Colonic mucosa (tissue), 4 donors: Measurements from ENCODE around the gene AKAP6. TPM values are rescaled to one million over a fixed set of nuclear protein-coding genes. Genes with fewer than 3 reads are reported as not detected.

Experiments used
- DNase-seq: peaks from one replicate; pipeline ENCODE4 v3.0.0-alpha.2; 2020
- H3K27ac ChIP-seq: fragments of 200-600 bp; one replicate; pipeline ENCODE4 v1.8.0; 2021
- H3K27me3 ChIP-seq: fragments of 200-600 bp; one replicate; pipeline ENCODE4 v1.8.0; 2021
- H3K36me3 ChIP-seq: fragments of 200-600 bp; one replicate; pipeline ENCODE4 v1.8.0; 2021
- H3K4me1 ChIP-seq: fragments of 200-600 bp; one replicate; pipeline ENCODE4 v1.8.0; 2021; ENCODE audit warnings: mild to moderate bottlenecking
- H3K4me3 ChIP-seq: fragments of 200-600 bp; one replicate; pipeline ENCODE4 v1.8.0; 2021
- H3K9ac ChIP-seq, 2 donors: one replicate each; pipeline ENCODE4 v1.7.0; 2013; ENCODE audit warnings: control low read depth in 2 of 2, low read depth in 2 of 2, low read length in 2 of 2
- H3K9me3 ChIP-seq: fragments of 200-600 bp; one replicate; pipeline ENCODE4 v1.8.0; 2021
- CTCF ChIP-seq: fragments of 200-600 bp; IDR thresholded peaks from one replicate; pipeline ENCODE4 v1.8.0; 2022; ENCODE audit warnings: antibody characterized with exemption, mild to moderate bottlenecking
- intact Hi-C: fragments of 100-400 bp; cut with DNase I; formaldehyde crosslinking; loops from one replicate; pipeline ENCODE4 v1.14.1; 2022
- total RNA-seq, 2 donors: library from RNA; stranded (reverse); fragmentation: NEBNext Ultra II Directional in 1 of 2; extraction: Animal tissue kit (Norgen Biotek cat#: 25700) in 1 of 2; gene quantifications; one replicate each; pipeline ENCODE4 v1.2.1, GENCODE V29; 2021
- donor health status: healthy.
- donor health status: DM: no; HTN: no; CAD: no.
- donor health status: DM: no; HTN: no; CAD: no.

The AKAP6 gene
- total RNA-seq, 2 donors from 2014 or later: 1.3 to 10.3 TPM

- no peak overlapping the region for H3K4me3 ChIP-seq
- no peaks in the 10 kb centered on the region for H3K4me1 ChIP-seq
- no peak for DNase-seq
- TF ChIP-seq CTCF: no peak
- H3K36me3 ChIP-seq: no peaks in the 10 kb centered on the region
- no peaks in the 10 kb centered on the region for H3K27me3 ChIP-seq
- no peak overlapping the region for H3K27ac ChIP-seq
- H3K9ac ChIP-seq: no peak overlapping the region
- H3K9me3 ChIP-seq: no peaks in the 10 kb centered on the region
- intact Hi-C loops: loop anchor here (10.0 kb wide), 2 partner anchors 715 to 1075 kb away; no protein-coding TSS in a partner anchor
These were observed 390.5 kb downstream of the AKAP6 start for GRCh38 chr14:32719601-32720000.

- no peak for TF ChIP-seq CTCF
- Histone ChIP-seq H3K36me3 (no peaks in the 10 kb centered on the region), H3K9me3 (no peaks in the 10 kb centered on the region), H3K27me3 (no peaks in the 10 kb centered on the region), H3K9ac (no peak overlapping the region), H3K4me3 (no peak overlapping the region), H3K4me1 (no peaks in the 10 kb centered on the region), H3K27ac (no peak overlapping the region)
- intact Hi-C loops: no loop called here
- DNase-seq: no peak
These were observed 391.8 kb downstream of the AKAP6 start for GRCh38 chr14:32720927-32721326.

- Histone ChIP-seq H3K4me1 (no peaks in the 10 kb centered on the region), H3K9me3 (no peaks in the 10 kb centered on the region), H3K36me3 (no peaks in the 10 kb centered on the region), H3K27me3 (no peaks in the 10 kb centered on the region), H3K27ac (no peak overlapping the region), H3K9ac (no peak overlapping the region), H3K4me3 (no peak overlapping the region)
- TF ChIP-seq CTCF: no peak
- intact Hi-C loops: no loop called here
- no peak for DNase-seq
These were observed 393.6 kb downstream of the AKAP6 start for GRCh38 chr14:32722631-32723183.

- H3K9ac ChIP-seq: no peak overlapping the region
- H3K27ac ChIP-seq: no peak overlapping the region
- no peaks in the 10 kb centered on the region for H3K36me3 ChIP-seq
- H3K9me3 ChIP-seq: no peaks in the 10 kb centered on the region
- H3K27me3 ChIP-seq: no peaks in the 10 kb centered on the region
- no peak for DNase-seq
- intact Hi-C loops: no loop called here
- TF ChIP-seq CTCF: no peak
- H3K4me3 ChIP-seq: no peak overlapping the region
- H3K4me1 ChIP-seq: no peaks in the 10 kb centered on the region
These were observed 395.9 kb downstream of the AKAP6 start for GRCh38 chr14:32724867-32725471.

- TF ChIP-seq CTCF: no peak
- Histone ChIP-seq H3K27ac (no peak overlapping the region), H3K9me3 (no peaks in the 10 kb centered on the region), H3K36me3 (no peaks in the 10 kb centered on the region), H3K4me3 (no peak overlapping the region), H3K4me1 (no peaks in the 10 kb centered on the region), H3K9ac (no peak overlapping the region), H3K27me3 (no peaks in the 10 kb centered on the region)
- DNase-seq: no peak
- intact Hi-C loops: no loop called here
These were observed 397.4 kb downstream of the AKAP6 start for GRCh38 chr14:32726516-32726915.
